ENCODE data around the gene OBP2B. TPM values are rescaled to one million over a fixed set of nuclear protein-coding genes. Genes with fewer than 3 reads are reported as not detected.
A peak's percentile ranks its signal among the peaks of the same experiment; 100 is the strongest.
"Not testable (repeated sequence)": the region's sequence is repeated elsewhere in the genome, so short reads cannot be mapped to it uniquely, and the experiment has no call there.

The OBP2B gene, protein sequence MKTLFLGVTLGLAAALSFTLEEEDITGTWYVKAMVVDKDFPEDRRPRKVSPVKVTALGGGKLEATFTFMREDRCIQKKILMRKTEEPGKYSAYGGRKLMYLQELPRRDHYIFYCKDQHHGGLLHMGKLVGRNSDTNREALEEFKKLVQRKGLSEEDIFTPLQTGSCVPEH
- total RNA-seq (2013) = not detected
- polyA plus RNA-seq (not detected), polyA minus RNA-seq (not detected in 2 replicates), total RNA-seq (0 to 0.35 (median 0) reads per million in 11 experiments)

DNA sequence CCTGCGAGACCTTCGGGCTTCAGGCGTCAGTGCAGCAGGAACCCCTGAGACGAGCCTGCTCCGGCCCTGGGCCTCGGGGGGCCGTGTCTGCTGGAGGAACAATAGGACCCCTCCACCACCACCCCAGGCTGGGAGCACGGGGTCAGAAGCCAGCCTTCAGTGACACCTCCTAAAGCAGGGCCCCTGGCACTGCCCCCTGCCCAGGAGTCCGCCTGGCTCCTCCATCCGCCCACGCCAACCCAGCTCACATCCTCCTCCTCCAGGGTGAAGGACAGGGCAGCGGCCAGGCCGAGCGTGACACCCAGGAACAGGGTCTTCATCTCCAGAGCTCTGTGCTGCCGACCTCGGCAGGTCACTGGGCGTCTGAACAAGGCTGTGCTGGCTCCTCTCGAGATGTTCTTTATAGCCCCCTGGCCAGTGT is at the start of gene OBP2B:
OBP2B (minus strand) TSS at position 371 of the 421 bp plus-strand sequence; CDS start at position 320, 51 bp downstream.
- H3K36me3 ChIP-seq (replicated peaks in 1 of 2; ENCODE audit: control insufficient read depth in 1 of 2, insufficient read depth in 2 of 2, low read length in 2 of 2); H3K4me2 ChIP-seq (replicated peaks; ENCODE audit: extremely low read depth, low read length, poor library complexity, severe bottlenecking); H3K4me1 Mint-ChIP-seq; H3K9me3 ChIP-seq (replicated peaks in 1 of 2; ENCODE audit: control insufficient read depth in 1 of 2, insufficient read depth in 1 of 2, low read length in 2 of 2); H3K27me3 ChIP-seq (ENCODE audit: control insufficient read depth in 2 of 2, insufficient read depth in 2 of 2, low read length in 2 of 2); H3K9me3 Mint-ChIP-seq; H3K4me1 ChIP-seq (ENCODE audit: control insufficient read depth in 1 of 2, insufficient read depth in 2 of 2, low read length in 2 of 2); H2AFZ ChIP-seq (ENCODE audit: insufficient read depth, low read depth, low read length, poor library complexity, severe bottlenecking); H3K4me3 ChIP-seq (replicated peaks in 1 of 3; ENCODE audit: low read depth in 2 of 3, low read length in 3 of 3); intact Hi-C loops (cut with micrococcal nuclease); H3K36me3 Mint-ChIP-seq; DNase-seq; H3K79me2 ChIP-seq (ENCODE audit: insufficient read depth, low read length); H3K9ac ChIP-seq (ENCODE audit: insufficient read depth, low read length, poor library complexity, severe bottlenecking); H3K27ac ChIP-seq (ENCODE audit: low read depth in 1 of 2, low read length in 2 of 2); H4K20me1 ChIP-seq (ENCODE audit: insufficient read depth, low read length): not testable (repeated sequence)
- Mint-ChIP-seq H3K4me3 (peak within 1 kb of the TSS in 1 of 2 donors; percentile 26), H3K27ac (peak within 1 kb of the TSS in 2 of 7 donors; percentile 1 to 3), H3K27me3 (ENCODE audit: low read depth in 3 of 3) (peaks cover 5 to 11% (median 5%) of the 10 kb centered on the region in 3 donors)
- WGBS (ENCODE audit: insufficient coverage) = no CpG with 5 or more reads among the region's 18 CpGs

DNA sequence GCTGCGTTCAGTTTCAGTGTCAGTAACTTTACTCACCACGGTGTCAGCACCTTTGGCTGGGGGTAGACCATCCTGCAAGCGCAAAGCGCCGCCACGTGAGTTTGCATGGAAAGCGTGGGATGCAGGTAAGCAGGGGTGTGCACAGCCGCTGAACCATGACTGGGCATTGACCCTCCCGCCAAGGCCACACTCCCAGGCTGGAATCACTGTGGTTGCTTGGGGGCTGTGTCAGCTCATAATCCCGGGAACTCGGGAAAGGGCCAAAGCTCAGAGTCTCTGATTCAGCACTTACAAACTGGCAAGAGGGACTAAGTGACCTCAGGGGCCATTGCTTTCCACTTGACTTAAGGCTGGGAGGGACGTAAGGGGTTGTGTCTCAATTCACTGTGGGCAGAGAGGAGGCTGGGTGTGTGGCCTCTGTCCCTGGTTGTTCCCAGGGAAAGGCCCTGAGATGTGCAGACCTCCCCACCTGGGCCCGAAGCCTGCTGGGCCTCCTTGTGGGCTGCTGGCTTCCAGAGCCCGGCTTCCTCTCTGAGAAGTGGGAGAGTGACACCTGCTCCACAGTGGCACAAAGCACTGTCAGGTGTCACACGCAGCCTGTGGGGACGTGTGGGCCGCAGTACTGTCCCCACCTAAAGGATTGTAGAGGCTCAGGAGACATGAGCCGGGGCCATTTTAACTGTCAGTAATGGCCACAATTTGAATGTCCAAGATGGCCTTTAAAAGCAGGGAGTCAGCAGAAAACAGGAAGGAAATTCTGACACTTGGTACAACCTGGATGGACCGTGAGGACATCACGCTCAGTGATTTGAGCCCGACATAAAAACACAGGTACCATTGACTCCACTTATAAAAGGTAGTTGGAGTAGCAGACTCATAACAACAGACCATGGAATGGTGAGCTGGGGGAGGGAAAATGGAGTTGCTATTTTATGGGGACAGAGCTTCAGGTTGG is 49.3 kb upstream of the OBP2B start:
- peaks cover 2 to 6% (median 5%) of the 10 kb centered on the region in 3 donors for H3K27me3 Mint-ChIP-seq (ENCODE audit: low read depth in 3 of 3)
- no peaks in the 10 kb centered on the region for H4K20me1 ChIP-seq (ENCODE audit: insufficient read depth, low read length)
- H3K36me3 Mint-ChIP-seq = no peaks in the 10 kb centered on the region
- no peak overlapping the region for H3K27ac Mint-ChIP-seq
- H3K27ac ChIP-seq (ENCODE audit: low read depth in 1 of 2, low read length in 2 of 2) = no peak overlapping the region
- H3K9ac ChIP-seq (ENCODE audit: insufficient read depth, low read length, poor library complexity, severe bottlenecking) = no peak overlapping the region
- H3K36me3 ChIP-seq (replicated peaks in 1 of 2; ENCODE audit: control insufficient read depth in 1 of 2, insufficient read depth in 2 of 2, low read length in 2 of 2) = no peaks in the 10 kb centered on the region
- intact Hi-C loops (cut with micrococcal nuclease) = no loop called here
- no peak overlapping the region for H3K4me3 ChIP-seq (replicated peaks in 1 of 3; ENCODE audit: low read depth in 2 of 3, low read length in 3 of 3)
- peaks cover 4% of the 10 kb centered on the region for H3K4me1 Mint-ChIP-seq
- 76% methylated on average over 21 of the region's 21 CpGs for WGBS (ENCODE audit: insufficient coverage)
- no peak overlapping the region for H2AFZ ChIP-seq (ENCODE audit: insufficient read depth, low read depth, low read length, poor library complexity, severe bottlenecking)
- H3K9me3 Mint-ChIP-seq = peaks cover 0 to 3% (median 0%) of the 10 kb centered on the region in 7 donors
- no peaks in the 10 kb centered on the region for H3K4me1 ChIP-seq (ENCODE audit: control insufficient read depth in 1 of 2, insufficient read depth in 2 of 2, low read length in 2 of 2)
- H3K27me3 ChIP-seq (ENCODE audit: control insufficient read depth in 2 of 2, insufficient read depth in 2 of 2, low read length in 2 of 2) = no peaks in the 10 kb centered on the region
- H3K4me3 Mint-ChIP-seq = no peak overlapping the region
- DNase-seq = no peak
- no peak overlapping the region for H3K4me2 ChIP-seq (replicated peaks; ENCODE audit: extremely low read depth, low read length, poor library complexity, severe bottlenecking)
- no peaks in the 10 kb centered on the region for H3K79me2 ChIP-seq (ENCODE audit: insufficient read depth, low read length)
- H3K9me3 ChIP-seq (replicated peaks in 1 of 2; ENCODE audit: control insufficient read depth in 1 of 2, insufficient read depth in 1 of 2, low read length in 2 of 2) = no peaks in the 10 kb centered on the region
- TF ChIP-seq, protein P1, sequence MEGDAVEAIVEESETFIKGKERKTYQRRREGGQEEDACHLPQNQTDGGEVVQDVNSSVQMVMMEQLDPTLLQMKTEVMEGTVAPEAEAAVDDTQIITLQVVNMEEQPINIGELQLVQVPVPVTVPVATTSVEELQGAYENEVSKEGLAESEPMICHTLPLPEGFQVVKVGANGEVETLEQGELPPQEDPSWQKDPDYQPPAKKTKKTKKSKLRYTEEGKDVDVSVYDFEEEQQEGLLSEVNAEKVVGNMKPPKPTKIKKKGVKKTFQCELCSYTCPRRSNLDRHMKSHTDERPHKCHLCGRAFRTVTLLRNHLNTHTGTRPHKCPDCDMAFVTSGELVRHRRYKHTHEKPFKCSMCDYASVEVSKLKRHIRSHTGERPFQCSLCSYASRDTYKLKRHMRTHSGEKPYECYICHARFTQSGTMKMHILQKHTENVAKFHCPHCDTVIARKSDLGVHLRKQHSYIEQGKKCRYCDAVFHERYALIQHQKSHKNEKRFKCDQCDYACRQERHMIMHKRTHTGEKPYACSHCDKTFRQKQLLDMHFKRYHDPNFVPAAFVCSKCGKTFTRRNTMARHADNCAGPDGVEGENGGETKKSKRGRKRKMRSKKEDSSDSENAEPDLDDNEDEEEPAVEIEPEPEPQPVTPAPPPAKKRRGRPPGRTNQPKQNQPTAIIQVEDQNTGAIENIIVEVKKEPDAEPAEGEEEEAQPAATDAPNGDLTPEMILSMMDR (IDR thresholded peaks at IDR 0.05) = no peak
